WTC11 (cell line): Measurements from ENCODE around the gene CPA4.

Source experiments
- CBFB ChIP-seq: sonication (generic); formaldehyde crosslinking; IDR thresholded peaks from 2 replicates; pipeline ENCODE4 v1.8.1; 2022; ENCODE audit warnings: mild to moderate bottlenecking, low read depth, missing genetic modification reagents
- CREB1 ChIP-seq: sonication (generic); formaldehyde crosslinking; IDR thresholded peaks from 2 replicates; pipeline ENCODE4 v1.8.0; 2023; ENCODE audit warnings: mild to moderate bottlenecking, missing genetic modification reagents
- E2F5 ChIP-seq: sonication (generic); formaldehyde crosslinking; IDR thresholded peaks from 2 replicates; pipeline ENCODE4 v1.8.1; 2022; ENCODE audit warnings: mild to moderate bottlenecking, moderate library complexity, missing genetic modification reagents
- FOXP1 ChIP-seq: sonication (generic); formaldehyde crosslinking; IDR thresholded peaks from 2 replicates; pipeline ENCODE4 v1.8.0; 2022; ENCODE audit warnings: missing genetic modification reagents, mild to moderate bottlenecking, moderate library complexity, borderline replicate concordance
- MXD4 ChIP-seq: fragments of 250-450 bp; sonication (Bioruptor Pico); IDR thresholded peaks from 2 replicates; pipeline ENCODE4 v1.8.0; 2021; ENCODE audit warnings: mild to moderate bottlenecking, moderate library complexity, borderline replicate concordance
- NFE2L1 ChIP-seq: sonication (generic); formaldehyde crosslinking; IDR thresholded peaks from 2 replicates; pipeline ENCODE4 v1.8.1; 2023; ENCODE audit warnings: missing genetic modification reagents
- PREB ChIP-seq: sonication (generic); formaldehyde crosslinking; IDR thresholded peaks from 2 replicates; pipeline ENCODE4 v1.8.1; 2022; ENCODE audit warnings: mild to moderate bottlenecking, missing genetic modification reagents, moderate library complexity, borderline replicate concordance
- SP1 ChIP-seq: sonication (generic); formaldehyde crosslinking; conservative IDR thresholded peaks from 2 replicates; pipeline ENCODE4 v1.8.1; 2022; ENCODE audit warnings: missing genetic modification reagents
- TEAD4 ChIP-seq: sonication (generic); formaldehyde crosslinking; IDR thresholded peaks from 2 replicates; pipeline ENCODE4 v1.8.0; 2022; ENCODE audit warnings: mild to moderate bottlenecking, missing genetic modification reagents
- TF ChIP-seq, protein P1 (sequence below): fragments of 200-600 bp; IDR thresholded peaks from 2 replicates; pipeline ENCODE4 v1.8.0; 2022; ENCODE audit warnings: antibody characterized with exemption
- TF ChIP-seq, protein P2 (sequence below): sonication (generic); formaldehyde crosslinking; IDR thresholded peaks from 2 replicates; pipeline ENCODE4 v1.8.0; 2022; ENCODE audit warnings: mild to moderate bottlenecking, missing genetic modification reagents

DNA sequence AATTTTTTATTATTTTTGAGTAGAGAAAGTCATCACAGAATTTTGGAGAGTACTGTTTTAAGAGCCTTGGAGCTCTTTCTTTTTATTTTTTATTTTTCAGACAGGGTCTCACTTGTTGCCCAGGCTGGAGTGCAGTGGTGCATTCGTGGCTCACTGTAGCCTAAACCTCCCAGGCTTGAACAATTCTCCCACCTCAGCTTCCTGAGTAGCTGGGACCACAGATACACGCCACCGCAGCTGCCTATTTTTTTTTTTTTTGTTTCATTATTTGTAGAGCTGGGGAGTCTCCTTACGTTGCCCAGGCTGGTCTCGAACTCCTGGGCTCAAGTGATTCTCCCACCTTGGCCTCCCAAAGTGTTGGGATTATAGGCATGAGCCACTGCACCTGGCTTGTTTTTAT lies 10.6 kb downstream of the CPA4 start:
- TF ChIP-seq, protein P1, sequence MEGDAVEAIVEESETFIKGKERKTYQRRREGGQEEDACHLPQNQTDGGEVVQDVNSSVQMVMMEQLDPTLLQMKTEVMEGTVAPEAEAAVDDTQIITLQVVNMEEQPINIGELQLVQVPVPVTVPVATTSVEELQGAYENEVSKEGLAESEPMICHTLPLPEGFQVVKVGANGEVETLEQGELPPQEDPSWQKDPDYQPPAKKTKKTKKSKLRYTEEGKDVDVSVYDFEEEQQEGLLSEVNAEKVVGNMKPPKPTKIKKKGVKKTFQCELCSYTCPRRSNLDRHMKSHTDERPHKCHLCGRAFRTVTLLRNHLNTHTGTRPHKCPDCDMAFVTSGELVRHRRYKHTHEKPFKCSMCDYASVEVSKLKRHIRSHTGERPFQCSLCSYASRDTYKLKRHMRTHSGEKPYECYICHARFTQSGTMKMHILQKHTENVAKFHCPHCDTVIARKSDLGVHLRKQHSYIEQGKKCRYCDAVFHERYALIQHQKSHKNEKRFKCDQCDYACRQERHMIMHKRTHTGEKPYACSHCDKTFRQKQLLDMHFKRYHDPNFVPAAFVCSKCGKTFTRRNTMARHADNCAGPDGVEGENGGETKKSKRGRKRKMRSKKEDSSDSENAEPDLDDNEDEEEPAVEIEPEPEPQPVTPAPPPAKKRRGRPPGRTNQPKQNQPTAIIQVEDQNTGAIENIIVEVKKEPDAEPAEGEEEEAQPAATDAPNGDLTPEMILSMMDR = no peak
- TF ChIP-seq MXD4 (CRISPR knock-in tag) (no peak), PREB (CRISPR knock-in tag) (no peak), FOXP1 (no peak), CREB1 (CRISPR knock-in tag) (no peak), SP1 (CRISPR knock-in tag) (no peak), NFE2L1 (CRISPR knock-in tag) (no peak), TEAD4 (no peak), CBFB (CRISPR knock-in tag) (no peak), E2F5 (CRISPR knock-in tag) (no peak)
- TF ChIP-seq, protein P2, sequence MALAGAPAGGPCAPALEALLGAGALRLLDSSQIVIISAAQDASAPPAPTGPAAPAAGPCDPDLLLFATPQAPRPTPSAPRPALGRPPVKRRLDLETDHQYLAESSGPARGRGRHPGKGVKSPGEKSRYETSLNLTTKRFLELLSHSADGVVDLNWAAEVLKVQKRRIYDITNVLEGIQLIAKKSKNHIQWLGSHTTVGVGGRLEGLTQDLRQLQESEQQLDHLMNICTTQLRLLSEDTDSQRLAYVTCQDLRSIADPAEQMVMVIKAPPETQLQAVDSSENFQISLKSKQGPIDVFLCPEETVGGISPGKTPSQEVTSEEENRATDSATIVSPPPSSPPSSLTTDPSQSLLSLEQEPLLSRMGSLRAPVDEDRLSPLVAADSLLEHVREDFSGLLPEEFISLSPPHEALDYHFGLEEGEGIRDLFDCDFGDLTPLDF (CRISPR knock-in tag) = no peak
